AG10803 (cell line): ENCODE measurements around the gene POU6F2.

Experiments used
- DNase-seq: peaks from one replicate; pipeline ENCODE4 v3.0.0; 2010; ENCODE audit warnings: low read depth
- H3K4me3 ChIP-seq: 2 replicates; pipeline ENCODE4 v1.5.1; 2011; ENCODE audit warnings: mild to moderate bottlenecking, low read length, control low read depth
- CTCF ChIP-seq: conservative IDR thresholded peaks from 2 replicates; pipeline ENCODE4 v1.5.1; 2011; ENCODE audit warnings: mild to moderate bottlenecking, low read length, control low read depth, inconsistent platforms

The POU6F2 gene

GRCh38 chr7:39269034-39269433 lies 291.3 kb downstream of the POU6F2 start:
- DNase-seq, result no peak
- H3K4me3 ChIP-seq, result no peak overlapping the region
- no peak for TF ChIP-seq CTCF

- no peak overlapping the region for H3K4me3 ChIP-seq
- no peak for TF ChIP-seq CTCF
- DNase-seq, result no peak
These were observed 292.3 kb downstream of the POU6F2 start for GRCh38 chr7:39270018-39270417.

GRCh38 chr7:39271402-39271801 lies 293.7 kb downstream of the POU6F2 start:
- DNase-seq, result peak; percentile 16
- no peak overlapping the region for H3K4me3 ChIP-seq
- no peak for TF ChIP-seq CTCF

- no peak for DNase-seq
- TF ChIP-seq CTCF, result no peak
- H3K4me3 ChIP-seq, result no peak overlapping the region
These were observed 294.4 kb downstream of the POU6F2 start for GRCh38 chr7:39272111-39272510.

- no peak for DNase-seq
- no peak for TF ChIP-seq CTCF
These were observed 295.0 kb downstream of the POU6F2 start for GRCh38 chr7:39272691-39273090.

GRCh38 chr7:39280337-39280736 lies 302.6 kb downstream of the POU6F2 start:
- no peak for DNase-seq
- no peak overlapping the region for H3K4me3 ChIP-seq
- no peak for TF ChIP-seq CTCF

More at GRCh38 chr7:39272691-39273090, 295.0 kb downstream of the POU6F2 start:
- no peak overlapping the region for H3K4me3 ChIP-seq

GRCh38 chr7:39285256-39285655 lies 307.5 kb downstream of the POU6F2 start:
- no peak for DNase-seq
- no peak for TF ChIP-seq CTCF
- H3K4me3 ChIP-seq, result no peak overlapping the region
